Memory B cell (primary cell): ENCODE results near the gene TMEM266.

ENCODE experiments used
- ATAC-seq: fragments of 150-1000 bp; cut with Tn5 transposase; 2 replicates; pipeline ENCODE4 v1.10.0; 2021; ENCODE audit warnings: low read depth, mild to moderate bottlenecking, moderate library complexity
- DNase-seq, 2 donors: peaks; one replicate each; pipeline ENCODE4 v3.0.0; 2022; ENCODE audit warnings: low spot score in 2 of 2
- H3K27ac Mint-ChIP-seq: one replicate; pipeline ENCODE4 v1.8.0; 2022; ENCODE audit warnings: mild to moderate bottlenecking, moderate library complexity, mixed read lengths
- H3K27me3 Mint-ChIP-seq: one replicate; pipeline ENCODE4 v1.8.0; 2022; ENCODE audit warnings: mixed read lengths
- H3K36me3 Mint-ChIP-seq: one replicate; pipeline ENCODE4 v1.8.0; 2022; ENCODE audit warnings: mild to moderate bottlenecking, mixed read lengths
- H3K4me1 Mint-ChIP-seq: one replicate; pipeline ENCODE4 v1.8.0; 2022; ENCODE audit warnings: mixed read lengths
- H3K4me3 Mint-ChIP-seq: one replicate; pipeline ENCODE4 v1.8.0; 2022; ENCODE audit warnings: mild to moderate bottlenecking, moderate library complexity, mixed read lengths
- H3K9me3 Mint-ChIP-seq: one replicate; pipeline ENCODE4 v1.8.0; 2022; ENCODE audit warnings: mixed read lengths

Gene TMEM266

DNA sequence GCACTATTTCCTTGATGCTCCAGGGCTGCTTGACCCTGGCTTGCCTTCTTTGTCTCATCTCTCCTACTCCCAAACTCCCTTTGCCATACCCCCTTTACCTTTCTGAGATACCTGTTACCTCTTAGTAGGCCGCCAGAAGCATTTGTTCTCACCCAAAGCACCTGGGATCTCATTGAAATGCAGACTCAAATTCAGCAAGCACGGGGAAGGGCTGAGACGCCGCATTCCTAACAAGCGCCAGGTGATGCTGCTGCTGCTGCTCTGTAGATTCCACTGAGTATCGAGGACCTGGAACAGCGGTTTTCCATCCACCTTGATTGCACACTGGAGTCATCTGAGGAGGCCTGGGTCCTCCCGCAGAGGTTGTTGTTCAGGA, 91.8 kb downstream of the TMEM266 start:
- DNase-seq (no peak), ATAC-seq (no peak)
- Mint-ChIP-seq H3K4me1 (peaks cover 9% of the 10 kb centered on the region), H3K36me3 (no peaks in the 10 kb centered on the region), H3K27me3 (peaks cover 3% of the 10 kb centered on the region), H3K4me3 (no peak overlapping the region), H3K27ac (no peak overlapping the region), H3K9me3 (no peaks in the 10 kb centered on the region)

DNA sequence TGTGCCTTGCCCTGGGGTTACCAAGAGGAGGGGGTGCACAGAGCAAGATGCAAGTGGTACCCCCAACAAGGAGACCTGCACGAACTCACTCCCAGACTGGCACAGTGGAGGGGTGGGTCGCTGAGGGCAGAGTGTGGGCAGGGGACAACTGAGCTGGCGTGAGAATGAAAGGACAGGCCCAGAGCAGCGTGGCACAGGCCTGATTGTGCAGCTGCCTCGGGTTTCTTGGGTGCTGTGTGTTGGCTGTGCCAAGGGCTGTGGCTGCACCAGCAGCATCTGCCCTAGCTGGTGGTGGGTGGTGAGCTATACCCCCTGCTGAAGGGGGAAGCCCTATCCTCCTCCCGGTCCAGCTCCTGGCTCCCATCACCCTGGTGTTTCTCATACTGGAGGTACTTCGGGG, 92.4 kb downstream of the TMEM266 start:
- Mint-ChIP-seq H3K27ac (no peak overlapping the region), H3K36me3 (no peaks in the 10 kb centered on the region)
- no peak for ATAC-seq

DNA sequence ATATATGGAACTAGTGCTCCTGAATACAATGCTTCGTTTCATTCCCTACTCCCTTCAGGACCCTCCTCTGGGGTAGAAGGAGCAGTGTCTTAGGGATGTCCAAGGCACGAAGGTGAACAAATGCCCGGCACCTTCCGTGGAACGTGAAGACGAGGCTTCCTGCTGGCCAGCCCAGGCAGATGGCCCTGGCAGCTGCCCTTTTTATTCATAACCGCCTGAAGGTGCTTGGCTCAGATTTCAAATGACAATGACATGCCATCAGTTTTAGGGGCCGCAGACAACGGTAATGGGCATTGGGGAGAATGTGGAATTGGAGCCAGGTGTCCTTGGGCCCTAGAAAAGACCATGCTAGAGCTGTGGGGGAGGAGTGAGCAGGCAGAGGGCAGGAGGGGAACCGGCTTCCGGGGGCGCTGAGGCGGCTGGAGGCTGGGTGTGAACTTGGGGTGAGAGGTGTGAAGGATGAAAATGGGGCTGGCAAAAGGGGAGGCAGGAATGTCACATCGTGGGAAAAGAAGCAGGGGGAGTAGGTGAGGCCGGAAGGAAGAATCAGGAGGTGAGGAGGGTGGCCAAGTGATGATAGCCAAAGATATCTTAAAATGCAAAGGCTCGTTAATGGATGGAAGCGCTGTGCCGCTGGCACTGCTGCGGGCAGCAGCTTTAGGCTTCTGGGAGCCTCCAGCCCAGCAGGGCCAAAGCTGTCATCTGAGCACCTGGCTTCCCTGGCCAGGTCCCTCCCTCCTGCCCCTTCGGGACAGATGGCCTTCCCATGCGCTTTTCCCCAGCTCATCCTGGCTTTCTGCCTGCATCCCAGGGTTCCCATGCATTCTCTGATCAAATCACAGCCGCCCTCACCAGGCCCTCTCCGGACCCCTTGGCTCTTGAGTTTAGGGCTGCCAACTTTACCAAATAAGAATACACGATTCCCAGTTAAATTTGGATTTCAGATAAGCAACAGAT, 93.7 kb downstream of the TMEM266 start:
- no peaks in the 10 kb centered on the region for H3K9me3 Mint-ChIP-seq
- H3K27me3 Mint-ChIP-seq: no peaks in the 10 kb centered on the region
- no peaks in the 10 kb centered on the region for H3K36me3 Mint-ChIP-seq
- DNase-seq (no peak), ATAC-seq (no peak)
- peaks cover 6% of the 10 kb centered on the region for H3K4me1 Mint-ChIP-seq
- no peak overlapping the region for H3K27ac Mint-ChIP-seq
- no peak overlapping the region for H3K4me3 Mint-ChIP-seq

More for the DNA sequence above, 92.4 kb downstream of the TMEM266 start:
- Mint-ChIP-seq H3K27me3 (no peaks in the 10 kb centered on the region), H3K4me3 (no peak overlapping the region), H3K4me1 (peaks cover 9% of the 10 kb centered on the region), H3K9me3 (no peaks in the 10 kb centered on the region)
- DNase-seq: no peak

DNA sequence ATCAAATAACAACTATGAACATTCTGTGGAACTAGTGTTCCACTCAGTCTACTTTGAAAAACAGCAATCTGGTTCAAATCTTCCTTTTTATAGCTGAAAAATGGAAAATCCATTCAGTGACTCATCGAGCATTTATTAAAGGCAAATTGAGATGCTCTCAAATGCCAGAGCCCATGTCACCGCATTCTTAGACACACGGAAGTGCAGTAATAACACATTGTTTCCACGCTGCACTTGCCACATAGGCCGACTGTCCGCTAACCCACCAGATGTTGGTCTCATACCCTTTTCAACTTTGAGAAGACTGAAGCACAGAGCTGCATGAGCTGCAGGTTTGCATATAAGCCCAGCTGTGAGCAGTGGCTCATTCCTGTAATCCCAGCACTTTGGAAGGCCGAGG, 95.9 kb downstream of the TMEM266 start:
- Mint-ChIP-seq H3K4me1 (peaks cover 3% of the 10 kb centered on the region), H3K27me3 (peaks cover 8% of the 10 kb centered on the region), H3K4me3 (no peak overlapping the region), H3K9me3 (no peaks in the 10 kb centered on the region), H3K27ac (no peak overlapping the region), H3K36me3 (no peaks in the 10 kb centered on the region)
- no peak for ATAC-seq
- DNase-seq: no peak

DNA sequence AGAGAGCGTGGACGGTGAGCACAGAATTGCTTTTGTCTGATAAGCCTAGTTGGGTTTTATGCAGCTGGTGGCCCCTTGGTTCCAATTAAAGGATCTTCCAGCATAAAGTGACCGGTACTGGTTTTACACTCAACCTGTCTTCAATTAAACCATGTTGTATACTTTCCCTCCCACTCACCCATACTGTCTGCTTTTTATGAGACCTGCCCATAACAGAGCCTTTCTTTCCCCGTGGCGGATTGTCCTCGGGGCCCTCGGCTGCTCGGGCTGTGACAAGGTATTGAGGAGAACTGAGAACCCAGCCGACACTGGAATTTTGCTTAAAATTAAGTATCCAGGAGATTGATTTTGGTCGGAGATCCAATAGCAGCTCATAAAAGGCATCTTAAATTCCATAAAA, 98.4 kb downstream of the TMEM266 start:
- H3K9me3 Mint-ChIP-seq: no peaks in the 10 kb centered on the region
- H3K27me3 Mint-ChIP-seq: peaks cover 11% of the 10 kb centered on the region
- H3K4me3 Mint-ChIP-seq: no peak overlapping the region
- no peak for DNase-seq
- no peaks in the 10 kb centered on the region for H3K4me1 Mint-ChIP-seq
- H3K36me3 Mint-ChIP-seq: no peaks in the 10 kb centered on the region
- no peak overlapping the region for H3K27ac Mint-ChIP-seq
- ATAC-seq: no peak

DNA sequence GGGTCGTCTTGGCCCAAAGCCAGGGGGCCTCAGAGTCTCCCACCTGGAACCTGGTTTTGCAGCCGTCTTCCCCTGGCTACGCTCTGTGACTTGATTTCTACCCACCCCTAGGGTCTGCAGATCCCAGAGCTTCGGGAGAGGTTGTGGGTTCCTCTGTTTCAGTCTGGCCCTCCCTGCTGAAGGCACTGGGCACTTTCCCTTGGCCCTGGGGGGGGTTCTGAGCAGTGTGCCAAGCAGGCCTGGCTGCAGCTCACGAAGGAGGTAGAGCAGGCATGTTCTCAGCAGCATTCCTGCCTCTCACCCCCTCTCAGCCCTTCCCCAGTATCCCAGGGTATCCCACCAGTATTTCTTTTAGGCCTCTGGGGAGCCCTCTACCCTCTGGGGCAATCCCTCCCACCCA, 99.0 kb downstream of the TMEM266 start:
- H3K36me3 Mint-ChIP-seq: no peaks in the 10 kb centered on the region
- H3K4me1 Mint-ChIP-seq: no peaks in the 10 kb centered on the region
- ATAC-seq (no peak), DNase-seq (no peak)
- peaks cover 11% of the 10 kb centered on the region for H3K27me3 Mint-ChIP-seq
- H3K9me3 Mint-ChIP-seq: no peaks in the 10 kb centered on the region
- H3K27ac Mint-ChIP-seq: no peak overlapping the region
- H3K4me3 Mint-ChIP-seq: no peak overlapping the region

DNA sequence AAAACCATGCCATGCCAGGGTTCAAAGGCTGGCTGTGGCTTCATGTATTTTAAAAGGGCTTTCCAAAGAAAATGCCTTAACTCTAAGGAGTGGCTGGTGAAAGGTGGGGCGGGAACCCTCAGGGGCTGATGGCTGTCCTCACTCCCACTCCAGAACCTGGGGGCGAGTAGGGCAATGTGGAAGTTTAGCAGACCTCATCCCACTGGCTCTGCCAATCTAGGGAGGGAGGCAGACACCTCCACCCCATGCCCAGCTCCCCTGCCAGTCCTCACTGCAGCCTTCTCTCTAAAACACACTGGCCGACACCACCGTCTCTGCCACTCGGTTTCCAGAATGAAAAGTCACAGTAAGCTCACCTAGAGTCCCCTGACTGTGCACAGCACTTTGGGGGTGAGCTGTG, 99.5 kb downstream of the TMEM266 start:
- H3K27ac Mint-ChIP-seq: no peak overlapping the region

DNA sequence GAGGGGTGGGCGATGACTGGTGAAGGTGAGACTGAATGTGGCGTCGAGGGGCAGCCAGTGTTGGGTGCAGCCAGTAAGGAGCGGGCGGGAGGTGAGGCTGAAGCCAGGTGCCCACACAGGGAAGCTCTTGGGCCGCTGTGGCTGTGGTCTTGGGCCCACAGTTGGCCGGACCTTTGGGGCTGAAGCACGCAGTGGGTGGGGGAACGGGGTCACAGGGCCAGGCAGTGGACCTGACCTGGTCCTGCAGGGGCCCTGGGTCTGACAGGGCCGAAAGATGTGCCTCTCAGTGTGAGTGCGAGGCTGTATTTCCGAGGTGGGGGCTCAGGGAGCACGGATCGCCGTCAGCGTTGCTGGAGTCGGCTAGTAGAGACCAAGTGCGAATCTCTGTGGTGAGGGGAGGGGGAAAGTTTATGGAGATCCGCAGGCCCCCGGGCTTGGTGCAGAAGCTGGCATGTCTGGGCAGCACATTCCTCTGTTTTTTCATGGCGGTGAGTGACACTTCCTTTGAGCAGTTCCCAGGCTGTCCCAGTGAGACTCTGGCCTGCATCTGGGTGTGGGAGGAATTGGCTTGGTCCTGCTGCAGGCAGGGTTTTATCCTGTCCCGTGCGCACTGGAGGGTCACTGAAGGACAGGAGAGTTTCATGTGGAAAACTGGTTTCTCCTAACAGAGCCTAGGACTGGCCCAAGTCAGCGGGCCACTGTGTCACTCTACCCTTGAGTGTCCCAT, 100.8 kb downstream of the TMEM266 start:
- H3K27me3 Mint-ChIP-seq: peaks cover 11% of the 10 kb centered on the region
- H3K36me3 Mint-ChIP-seq: no peaks in the 10 kb centered on the region
- no peaks in the 10 kb centered on the region for H3K4me1 Mint-ChIP-seq
- no peak for ATAC-seq
- H3K9me3 Mint-ChIP-seq: no peaks in the 10 kb centered on the region
- no peak overlapping the region for H3K27ac Mint-ChIP-seq
- DNase-seq: no peak
- no peak overlapping the region for H3K4me3 Mint-ChIP-seq

More for the DNA sequence above, 99.5 kb downstream of the TMEM266 start:
- H3K27me3 Mint-ChIP-seq: peaks cover 11% of the 10 kb centered on the region
- no peak overlapping the region for H3K4me3 Mint-ChIP-seq
- H3K36me3 Mint-ChIP-seq: no peaks in the 10 kb centered on the region
- DNase-seq (no peak), ATAC-seq (no peak)
- no peaks in the 10 kb centered on the region for H3K9me3 Mint-ChIP-seq
- H3K4me1 Mint-ChIP-seq: no peaks in the 10 kb centered on the region

DNA sequence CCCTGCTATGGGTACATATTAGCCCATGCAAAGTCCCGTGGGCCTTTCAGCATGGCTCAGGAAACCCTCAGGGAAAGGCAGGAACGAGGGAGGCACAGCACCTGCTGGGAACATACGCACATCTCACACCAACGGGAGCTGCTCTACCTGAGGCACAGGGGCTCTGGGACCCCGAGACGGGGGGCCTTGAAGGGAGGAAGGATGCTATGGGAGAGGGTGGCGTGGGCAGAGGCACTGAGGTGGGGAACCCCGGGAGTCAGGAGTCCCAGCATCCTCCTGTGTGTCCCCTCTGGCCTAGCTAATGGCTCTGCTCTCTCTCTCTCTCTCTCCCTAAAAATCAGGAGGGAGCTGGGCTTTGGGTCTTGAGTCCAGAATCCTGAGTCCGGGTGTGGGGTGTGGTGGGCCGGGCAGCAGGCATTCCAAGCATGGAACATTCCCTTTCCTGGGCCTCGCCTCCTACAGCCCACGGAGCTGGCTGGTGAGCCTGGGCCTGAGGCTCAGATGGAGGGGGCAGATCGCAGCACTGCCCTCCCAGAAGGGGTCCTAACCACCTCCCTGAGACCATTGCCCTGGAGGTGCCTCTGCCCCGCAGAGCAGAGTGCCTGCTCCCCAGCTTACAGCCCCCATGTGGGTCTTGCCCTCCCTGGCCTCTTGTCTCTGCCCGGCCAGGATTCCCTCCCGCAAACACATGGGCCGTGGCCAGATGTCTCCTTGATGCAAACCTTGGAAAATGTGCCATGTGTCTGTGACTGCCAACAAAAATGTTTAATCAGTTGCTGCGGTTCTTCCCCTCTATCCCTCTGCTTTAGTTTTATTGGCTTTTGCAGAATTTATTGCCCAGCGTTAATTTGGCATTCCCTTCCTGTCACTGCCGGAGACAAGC, 101.6 kb downstream of the TMEM266 start:
- Mint-ChIP-seq H3K9me3 (no peaks in the 10 kb centered on the region), H3K27me3 (peaks cover 11% of the 10 kb centered on the region), H3K4me3 (no peak overlapping the region), H3K36me3 (no peaks in the 10 kb centered on the region), H3K4me1 (no peaks in the 10 kb centered on the region), H3K27ac (no peak overlapping the region)
- DNase-seq (no peak), ATAC-seq (no peak)

DNA sequence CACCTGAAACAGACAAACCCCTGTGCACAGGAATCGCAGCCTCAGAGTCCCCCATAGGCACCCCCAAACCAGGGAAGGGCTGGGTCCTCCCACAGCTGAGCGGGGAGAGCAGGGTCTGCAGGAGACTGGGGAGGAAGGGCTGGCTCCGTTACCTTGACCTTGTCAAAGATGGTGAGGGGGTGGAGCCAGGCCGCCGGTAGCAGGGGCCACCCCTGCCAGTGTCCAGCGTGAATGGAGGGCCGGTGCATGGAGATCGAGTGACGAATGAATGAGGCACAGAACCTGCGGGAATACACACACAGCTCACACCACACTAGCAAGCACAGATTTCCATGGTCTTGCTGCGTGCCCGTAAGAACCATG, 102.2 kb downstream of the TMEM266 start:
- ATAC-seq (no peak), DNase-seq (no peak)
- Mint-ChIP-seq H3K36me3 (no peaks in the 10 kb centered on the region), H3K9me3 (no peaks in the 10 kb centered on the region), H3K27ac (no peak overlapping the region), H3K4me1 (no peaks in the 10 kb centered on the region), H3K4me3 (no peak overlapping the region), H3K27me3 (peaks cover 11% of the 10 kb centered on the region)

DNA sequence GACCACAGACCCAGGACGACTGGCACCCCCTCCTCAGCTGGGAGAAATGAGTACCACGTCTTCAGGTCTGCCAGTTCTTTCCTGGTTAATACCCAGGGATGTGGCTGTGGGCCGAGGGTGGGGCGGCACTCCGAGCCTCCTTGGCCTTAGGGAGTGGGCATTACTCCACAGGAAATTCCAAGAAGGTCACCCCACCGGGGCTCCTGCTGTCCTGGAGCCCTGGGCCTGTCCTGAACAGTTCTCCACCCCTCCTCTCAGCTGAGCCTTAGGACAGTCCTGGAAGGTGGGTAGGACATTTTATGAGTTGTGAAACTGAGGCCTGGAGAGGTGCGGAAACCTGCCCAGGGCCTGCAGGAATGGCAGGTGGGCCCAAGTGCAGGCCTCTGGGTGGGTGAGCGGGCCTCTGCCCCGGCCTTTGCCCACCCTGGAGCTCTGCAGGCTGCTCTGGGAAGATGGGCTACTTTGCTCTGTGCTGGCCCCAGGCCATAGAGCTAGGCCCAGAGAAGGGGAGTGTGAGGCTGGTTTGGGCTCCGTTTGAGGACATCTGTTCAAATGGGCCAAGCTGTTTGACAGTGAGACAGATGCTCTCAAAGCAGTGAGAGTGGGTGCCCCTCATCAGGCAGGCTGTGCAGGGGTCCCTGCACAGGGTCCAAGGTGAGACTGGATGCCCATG, 103.1 kb downstream of the TMEM266 start:
- Mint-ChIP-seq H3K9me3 (no peaks in the 10 kb centered on the region), H3K36me3 (no peaks in the 10 kb centered on the region), H3K27ac (no peak overlapping the region), H3K4me3 (no peak overlapping the region), H3K4me1 (no peaks in the 10 kb centered on the region), H3K27me3 (peaks cover 11% of the 10 kb centered on the region)
- no peak for DNase-seq
- ATAC-seq: no peak

DNA sequence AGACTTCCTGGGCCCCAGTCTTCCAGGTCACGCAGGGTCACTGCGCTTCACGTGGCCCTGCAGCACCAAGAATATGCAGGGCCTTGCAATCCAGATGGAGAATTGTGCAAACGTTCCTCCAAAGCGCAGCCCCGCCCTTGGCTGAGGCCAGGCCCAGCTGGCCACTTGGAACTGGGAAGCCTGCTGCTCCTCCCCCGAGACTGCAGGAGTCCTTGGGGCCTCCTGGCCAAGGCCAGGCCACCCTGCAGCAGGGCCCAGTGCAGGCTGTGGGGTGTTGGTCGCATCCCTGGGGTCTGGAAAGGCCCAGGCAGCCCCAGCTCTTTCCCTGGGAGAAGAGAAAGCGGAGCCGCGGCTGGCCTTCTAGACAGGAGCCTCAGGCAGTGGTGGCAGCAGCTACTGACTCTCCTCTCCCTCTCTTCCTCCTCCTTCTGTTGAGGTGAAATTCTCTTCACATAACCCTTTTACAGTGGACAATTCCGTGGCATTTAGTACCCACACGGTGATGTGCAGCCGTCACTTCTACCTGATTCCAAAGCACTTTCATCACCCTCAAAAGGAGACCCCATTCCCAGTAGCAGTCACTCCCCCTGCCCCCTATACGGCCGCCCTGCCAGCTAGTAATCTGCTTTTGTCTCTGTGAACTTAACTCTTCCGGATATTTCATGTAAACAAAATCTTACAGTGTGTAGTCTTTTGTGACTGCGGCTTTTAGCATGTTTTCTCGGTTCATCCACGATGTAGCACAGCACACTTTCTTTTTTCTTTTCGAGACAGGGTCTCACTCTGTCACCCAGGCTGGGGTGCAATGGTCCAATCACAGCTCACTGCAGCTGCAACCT, 103.9 kb downstream of the TMEM266 start:
- ATAC-seq: no peak
- no peaks in the 10 kb centered on the region for H3K9me3 Mint-ChIP-seq
- H3K4me3 Mint-ChIP-seq: no peak overlapping the region
- no peak overlapping the region for H3K27ac Mint-ChIP-seq
- peaks cover 11% of the 10 kb centered on the region for H3K27me3 Mint-ChIP-seq
- peaks cover 2% of the 10 kb centered on the region for H3K4me1 Mint-ChIP-seq
- DNase-seq: no peak
- H3K36me3 Mint-ChIP-seq: no peaks in the 10 kb centered on the region

DNA sequence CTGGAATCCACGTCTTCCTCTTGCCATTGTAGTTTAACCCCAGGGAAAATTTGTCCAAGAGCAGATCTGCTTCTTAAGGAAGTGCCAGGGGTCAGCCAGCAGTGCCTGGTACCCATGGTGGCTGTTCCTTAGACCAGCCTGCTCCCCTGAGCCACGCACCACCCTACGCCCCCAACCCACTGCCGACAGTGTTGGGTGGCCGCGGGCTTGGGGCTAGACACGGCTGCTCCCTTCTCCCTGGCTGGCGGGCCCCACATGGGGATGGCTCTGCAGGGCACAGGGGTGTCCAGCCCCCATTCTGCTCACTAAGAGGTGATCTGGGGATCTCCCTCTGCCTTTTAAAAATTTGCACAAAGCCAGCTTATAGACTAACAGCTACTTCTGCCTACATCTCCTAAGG, 104.8 kb downstream of the TMEM266 start:
- DNase-seq: no peak
- ATAC-seq: no peak
- H3K27ac Mint-ChIP-seq: no peak overlapping the region
- H3K36me3 Mint-ChIP-seq: no peaks in the 10 kb centered on the region
- no peak overlapping the region for H3K4me3 Mint-ChIP-seq
- H3K9me3 Mint-ChIP-seq: no peaks in the 10 kb centered on the region
- H3K27me3 Mint-ChIP-seq: peaks cover 14% of the 10 kb centered on the region
- H3K4me1 Mint-ChIP-seq: peaks cover 8% of the 10 kb centered on the region
